ENCODE measurements around the gene HOXA5.

The HOXA5 gene

GRCh38 chr7:27100694-27101170, 42.7 kb downstream of the HOXA5 start:
- in situ Hi-C loops (cut with MboI; ENCODE audit: low sequenced_read_pairs), result no loop called here

- in situ Hi-C loops (cut with MboI; ENCODE audit: low sequenced_read_pairs), result no loop called here
Measured at GRCh38 chr7:27099453-27100370, 43.8 kb downstream of the HOXA5 start.

- in situ Hi-C loops (cut with MboI; ENCODE audit: low sequenced_read_pairs), result no loop called here
Measured at GRCh38 chr7:27098578-27099451, 44.7 kb downstream of the HOXA5 start.

GRCh38 chr7:27097686-27098577, 45.5 kb downstream of the HOXA5 start:
- in situ Hi-C loops (cut with MboI; ENCODE audit: low sequenced_read_pairs), result no loop called here

- in situ Hi-C loops (cut with MboI; ENCODE audit: low sequenced_read_pairs), result no loop called here
Measured at GRCh38 chr7:27096768-27097514, 46.5 kb downstream of the HOXA5 start.

GRCh38 chr7:27095897-27096767, 47.3 kb downstream of the HOXA5 start, which contains the start of gene HOXA1:
TSS of gene HOXA1 (minus strand) at chr7:27096000. CDS start at chr7:27095912, 88 bp downstream.
- in situ Hi-C loops (cut with MboI; ENCODE audit: low sequenced_read_pairs), result no loop called here

GRCh38 chr7:27095050-27095896, 48.2 kb downstream of the HOXA5 start:
- in situ Hi-C loops (cut with MboI; ENCODE audit: low sequenced_read_pairs), result no loop called here

GRCh38 chr7:27094304-27095049, 49.0 kb downstream of the HOXA5 start:
- in situ Hi-C loops (cut with MboI; ENCODE audit: low sequenced_read_pairs), result no loop called here

- in situ Hi-C loops (cut with MboI; ENCODE audit: low sequenced_read_pairs), result no loop called here
Measured at GRCh38 chr7:27093184-27093895, 50.1 kb downstream of the HOXA5 start.

- in situ Hi-C loops (cut with MboI; ENCODE audit: low sequenced_read_pairs), result no loop called here
Measured at GRCh38 chr7:27092819-27093110, 50.7 kb downstream of the HOXA5 start.

- in situ Hi-C loops (cut with MboI; ENCODE audit: low sequenced_read_pairs), result no loop called here
Measured at GRCh38 chr7:27091941-27092818, 51.3 kb downstream of the HOXA5 start.

GRCh38 chr7:27091105-27091504, 52.4 kb downstream of the HOXA5 start:
- in situ Hi-C loops (cut with MboI; ENCODE audit: low sequenced_read_pairs), result no loop called here
